Esophagus muscularis mucosa (tissue), 4 donors: ENCODE results near the gene TMEM121. TPM values are rescaled to one million over a fixed set of nuclear protein-coding genes. Genes with fewer than 3 reads are reported as not detected.

Experiments used
- DNase-seq: peaks from one replicate; pipeline ENCODE4 v3.0.0-alpha.2; 2017; ENCODE audit errors: extremely low spot score
- H3K27ac ChIP-seq, 4 donors: fragments of 200-600 bp; sonication (generic); replicated peaks in 1 of 4; 1 replicate in 3 of 4; 2 replicates in 1 of 4; pipeline ENCODE4 v1.5.1; 2016 to 2019; ENCODE audit warnings: mild to moderate bottlenecking in 1 of 4
- H3K27me3 ChIP-seq, 4 donors: fragments of 200-600 bp; sonication (generic); one replicate each; pipeline versions ENCODE4 v1.5.1 to v1.6.0; 2016 to 2019
- H3K36me3 ChIP-seq, 4 donors: fragments of 200-600 bp; sonication (generic); one replicate each; pipeline ENCODE4 v1.5.1; 2016 to 2019
- H3K4me1 ChIP-seq, 4 donors: fragments of 200-600 bp; sonication (generic); one replicate each; pipeline ENCODE4 v1.5.1; 2016 to 2019
- H3K4me3 ChIP-seq, 4 donors: fragments of 200-600 bp; sonication (generic); 1 replicate in 2 of 4; 2 replicates in 2 of 4; pipeline ENCODE4 v1.5.1; 2016 to 2019; ENCODE audit warnings: mild to moderate bottlenecking in 4 of 4, moderate library complexity in 1 of 4
- H3K9me3 ChIP-seq, 4 donors: fragments of 200-600 bp; sonication (generic); 1 replicate in 3 of 4; 2 replicates in 1 of 4; pipeline ENCODE4 v1.5.1; 2016 to 2019
- CTCF ChIP-seq, 3 experiments: fragments of 200-600 bp in 2 of 3; fragments of 450-650 bp in 1 of 3; sonication (generic) in 2 of 3; IDR thresholded peaks; one replicate each; pipeline ENCODE4 v1.5.1; 2017 to 2019; ENCODE audit warnings: antibody characterized with exemption in 3 of 3, mild to moderate bottlenecking in 2 of 3, moderate library complexity in 1 of 3
- EP300 ChIP-seq: sonication (generic); formaldehyde crosslinking; IDR thresholded peaks from one replicate; pipeline ENCODE4 v1.6.1; 2017; ENCODE audit warnings: antibody characterized with exemption
- POLR2A ChIP-seq: fragments of 450-650 bp; IDR thresholded peaks from one replicate; pipeline ENCODE4 v1.6.1; 2017; ENCODE audit warnings: antibody characterized with exemption, moderate library complexity, mild to moderate bottlenecking, low read depth
- POLR2AphosphoS5 ChIP-seq, 2 donors: sonication (generic); formaldehyde crosslinking; IDR thresholded peaks; one replicate each; pipeline ENCODE4 v1.6.1; 2017; ENCODE audit warnings: antibody characterized with exemption in 2 of 2
- WGBS: methylation state at CpG from one replicate; pipeline ENCODE4 v1.1.5; 2018; 5-methylcytosine and 5-hydroxymethylcytosine counted together
- intact Hi-C: fragments of 100-400 bp; cut with DNase I; formaldehyde crosslinking; loops from one replicate; pipeline ENCODE4 v1.15.1; 2023
- total RNA-seq, 4 donors: library from RNA; depleted of rRNA; stranded (reverse); fragments of >200 nt; gene quantifications; one replicate each; pipeline versions ENCODE4 v1.1.0 to v1.2.1, GENCODE V29; 2016

Gene TMEM121
- total RNA-seq, 4 donors from 2014 or later: 2.9 to 13.0 (median 5.4) TPM

- Histone ChIP-seq H3K4me1 (peaks cover 7 to 23% (median 17%) of the 10 kb centered on the region in 4 donors), H3K36me3 (peaks cover 0 to 19% (median 0%) of the 10 kb centered on the region in 4 donors), H3K9me3 (no peaks in the 10 kb centered on the region), H3K27ac (no peak overlapping the region), H3K27me3 (peaks cover 0 to 54% (median 13%) of the 10 kb centered on the region in 4 donors), H3K4me3 (no peak overlapping the region)
- intact Hi-C loops: no loop called here
- DNase-seq: no peak
- TF ChIP-seq EP300 (no peak), CTCF (IDR thresholded peaks at IDR 0.05) (no peak), POLR2A (no peak), POLR2AphosphoS5 (IDR thresholded peaks at IDR 0.05) (no peak)
- WGBS: 69% methylated on average over 21 of the region's 21 CpGs
These were observed 7.6 kb downstream of the TMEM121 start for GRCh38 chr14:105533811-105534498.

- intact Hi-C loops: no loop called here
- Histone ChIP-seq H3K9me3 (no peaks in the 10 kb centered on the region), H3K36me3 (peaks cover 0 to 13% (median 0%) of the 10 kb centered on the region in 4 donors), H3K27ac (no peak overlapping the region), H3K27me3 (peaks cover 0 to 48% (median 13%) of the 10 kb centered on the region in 4 donors), H3K4me3 (no peak overlapping the region), H3K4me1 (peaks cover 1 to 16% (median 11%) of the 10 kb centered on the region in 4 donors)
- no peak for DNase-seq
- TF ChIP-seq POLR2A: no peak
- TF ChIP-seq POLR2AphosphoS5 (IDR thresholded peaks at IDR 0.05): no peak
- TF ChIP-seq CTCF (IDR thresholded peaks at IDR 0.05): no peak
- TF ChIP-seq EP300: no peak
- 72% methylated on average over 11 of the region's 13 CpGs for WGBS
These were observed 8.2 kb downstream of the TMEM121 start for GRCh38 chr14:105534586-105534985.

GRCh38 chr14:105536051-105536450 is 9.7 kb downstream of the TMEM121 start:
- H3K4me3 ChIP-seq: no peak overlapping the region
- no peaks in the 10 kb centered on the region for H3K36me3 ChIP-seq
- 83% methylated on average over 4 of the region's 7 CpGs for WGBS
- TF ChIP-seq POLR2AphosphoS5 (IDR thresholded peaks at IDR 0.05): no peak
- TF ChIP-seq CTCF (IDR thresholded peaks at IDR 0.05): no peak
- TF ChIP-seq EP300: no peak
- no peak for TF ChIP-seq POLR2A
- peaks cover 0 to 7% (median 7%) of the 10 kb centered on the region in 4 donors for H3K4me1 ChIP-seq
- H3K27ac ChIP-seq: no peak overlapping the region
- peaks cover 0 to 50% (median 13%) of the 10 kb centered on the region in 4 donors for H3K27me3 ChIP-seq
- DNase-seq: no peak
- intact Hi-C loops: no loop called here
- H3K9me3 ChIP-seq: no peaks in the 10 kb centered on the region

GRCh38 chr14:105536691-105537579 is 10.6 kb downstream of the TMEM121 start:
- TF ChIP-seq CTCF (IDR thresholded peaks at IDR 0.05) (no peak), EP300 (no peak), POLR2AphosphoS5 (IDR thresholded peaks at IDR 0.05) (no peak), POLR2A (no peak)
- no peaks in the 10 kb centered on the region for H3K36me3 ChIP-seq
- WGBS: 84% methylated on average over 24 of the region's 34 CpGs
- intact Hi-C loops: no loop called here
- peaks cover 0 to 7% (median 7%) of the 10 kb centered on the region in 4 donors for H3K4me1 ChIP-seq
- H3K27ac ChIP-seq: no peak overlapping the region
- peaks cover 0 to 55% (median 13%) of the 10 kb centered on the region in 4 donors for H3K27me3 ChIP-seq
- H3K4me3 ChIP-seq: no peak overlapping the region
- H3K9me3 ChIP-seq: no peaks in the 10 kb centered on the region
- no peak for DNase-seq
